Gastroesophageal sphincter (tissue), 2 donors: ENCODE data around the gene PTN.

Source experiments
- POLR2A ChIP-seq, 2 donors: fragments of 450-650 bp; IDR thresholded peaks; one replicate each; pipeline ENCODE4 v1.6.1; 2017; ENCODE audit warnings: antibody characterized with exemption in 2 of 2, mild to moderate bottlenecking in 2 of 2, moderate library complexity in 1 of 2
- POLR2AphosphoS5 ChIP-seq: sonication (generic); formaldehyde crosslinking; IDR thresholded peaks from one replicate; pipeline ENCODE4 v1.6.1; 2017; ENCODE audit warnings: antibody characterized with exemption

GRCh38 chr7:137354396-137354795 lies 10.9 kb upstream of the PTN start:
- TF ChIP-seq POLR2A (IDR thresholded peaks at IDR 0.05) (no peak), POLR2AphosphoS5 (no peak)
